Neuronal stem cell (in vitro differentiated cells): ENCODE data around the gene ASCC1.

Source experiments
- DNase-seq: peaks from one replicate; pipeline ENCODE4 v3.0.0-alpha.2; 2013; ENCODE audit warnings: low spot score
- H2AFZ ChIP-seq: one replicate; pipeline ENCODE4 v1.6.1; 2013; ENCODE audit warnings: mild to moderate bottlenecking, low read length, inconsistent platforms
- H2AK5ac ChIP-seq: 2 replicates; pipeline ENCODE4 v1.6.1; 2013; ENCODE audit warnings: low read depth, mild to moderate bottlenecking, inconsistent platforms, low read length, moderate library complexity, mixed read lengths
- H2BK120ac ChIP-seq: 2 replicates; pipeline ENCODE4 v1.6.1; 2013; ENCODE audit warnings: low read depth, mild to moderate bottlenecking, inconsistent platforms, low read length, moderate library complexity, mixed read lengths
- H2BK12ac ChIP-seq: one replicate; pipeline ENCODE4 v1.6.1; 2013; ENCODE audit warnings: low read length, inconsistent platforms
- H2BK15ac ChIP-seq: 2 replicates; pipeline ENCODE4 v1.6.1; 2013; ENCODE audit warnings: mild to moderate bottlenecking, low read length, inconsistent platforms, mixed read lengths
- H2BK5ac ChIP-seq: one replicate; pipeline ENCODE4 v1.6.1; 2013; ENCODE audit warnings: inconsistent platforms, mild to moderate bottlenecking, low read length, moderate library complexity
- H3K14ac ChIP-seq: one replicate; pipeline ENCODE4 v1.6.1; 2013; ENCODE audit warnings: low read length, inconsistent platforms
- H3K18ac ChIP-seq: 2 replicates; pipeline ENCODE4 v1.6.1; 2013; ENCODE audit warnings: low read length, inconsistent platforms
- H3K23ac ChIP-seq: 2 replicates; pipeline ENCODE4 v1.6.1; 2013; ENCODE audit warnings: low read depth, mild to moderate bottlenecking, mixed read lengths, low read length, inconsistent platforms; ENCODE audit not compliant: poor library complexity
- H3K27ac ChIP-seq: replicated peaks from 3 replicates; pipeline ENCODE4 v1.5.1; 2013; ENCODE audit warnings: low read length, inconsistent platforms
- H3K27me3 ChIP-seq, 3 experiments: 2 replicates each; pipeline ENCODE4 v1.6.1; 2013; ENCODE audit warnings: low read length in 3 of 3, mild to moderate bottlenecking in 2 of 3, inconsistent platforms in 1 of 3, low read depth in 1 of 3, mixed read lengths in 1 of 3, moderate library complexity in 1 of 3; ENCODE audit not compliant: control insufficient read depth in 3 of 3, insufficient read depth in 3 of 3
- H3K36me3 ChIP-seq, 2 donors: replicated peaks in 1 of 2; 2 replicates each; pipeline ENCODE4 v1.6.1; 2013; ENCODE audit warnings: low read length in 2 of 2; ENCODE audit not compliant: control insufficient read depth in 2 of 2, insufficient read depth in 2 of 2
- H3K4ac ChIP-seq: 2 replicates; pipeline ENCODE4 v1.6.1; 2013; ENCODE audit warnings: inconsistent platforms, mild to moderate bottlenecking, low read length, moderate library complexity
- H3K4me1 ChIP-seq, 2 donors: 1 replicate in 1 of 2; 2 replicates in 1 of 2; pipeline ENCODE4 v1.6.1; 2013; ENCODE audit warnings: low read length in 2 of 2, low read depth in 1 of 2; ENCODE audit not compliant: control insufficient read depth in 2 of 2, insufficient read depth in 1 of 2
- H3K4me2 ChIP-seq: one replicate; pipeline ENCODE4 v1.6.1; 2013; ENCODE audit warnings: mild to moderate bottlenecking, low read length, inconsistent platforms; ENCODE audit not compliant: insufficient read depth, poor library complexity, severe bottlenecking
- H3K4me3 ChIP-seq, 2 donors: 2 replicates each; pipeline ENCODE4 v1.5.1; 2013; ENCODE audit warnings: low read length in 2 of 2, mild to moderate bottlenecking in 2 of 2, inconsistent platforms in 1 of 2, moderate library complexity in 1 of 2
- H3K79me1 ChIP-seq: one replicate; pipeline ENCODE4 v1.6.1; 2013; ENCODE audit warnings: low read depth, mild to moderate bottlenecking, inconsistent platforms, low read length, moderate library complexity
- H3K9ac ChIP-seq: one replicate; pipeline ENCODE4 v1.6.1; 2013; ENCODE audit warnings: mild to moderate bottlenecking, low read depth, low read length, inconsistent platforms; ENCODE audit not compliant: poor library complexity
- H3K9me3 ChIP-seq, 2 donors: replicated peaks in 1 of 2; 2 replicates each; pipeline versions ENCODE3 to v1.6.1; 2013; ENCODE audit warnings: low read length in 2 of 2, mild to moderate bottlenecking in 2 of 2, inconsistent platforms in 1 of 2, low read depth in 1 of 2, mixed read lengths in 1 of 2, moderate library complexity in 1 of 2; ENCODE audit not compliant: control insufficient read depth in 2 of 2, insufficient read depth in 1 of 2
- H4K8ac ChIP-seq: one replicate; pipeline ENCODE4 v1.6.1; 2013; ENCODE audit warnings: low read depth, mild to moderate bottlenecking, inconsistent platforms, low read length, moderate library complexity
- H4K91ac ChIP-seq: one replicate; pipeline ENCODE4 v1.6.1; 2013; ENCODE audit warnings: low read length, low read depth, mild to moderate bottlenecking, inconsistent platforms; ENCODE audit not compliant: poor library complexity
- WGBS, 2 donors: extraction: QIAGEN DNeasy Blood & Tissue Kit; methylation state at CpG; one replicate each; pipeline ENCODE4 v1.1.7; 2013; ENCODE audit warnings: missing lambda C conversion rate in 2 of 2, mixed read lengths in 1 of 2; ENCODE audit not compliant: insufficient read length in 2 of 2, insufficient replicate concordance in 1 of 2; ENCODE audit errors: extremely low coverage in 2 of 2; 5-methylcytosine and 5-hydroxymethylcytosine counted together

Gene ASCC1

DNA sequence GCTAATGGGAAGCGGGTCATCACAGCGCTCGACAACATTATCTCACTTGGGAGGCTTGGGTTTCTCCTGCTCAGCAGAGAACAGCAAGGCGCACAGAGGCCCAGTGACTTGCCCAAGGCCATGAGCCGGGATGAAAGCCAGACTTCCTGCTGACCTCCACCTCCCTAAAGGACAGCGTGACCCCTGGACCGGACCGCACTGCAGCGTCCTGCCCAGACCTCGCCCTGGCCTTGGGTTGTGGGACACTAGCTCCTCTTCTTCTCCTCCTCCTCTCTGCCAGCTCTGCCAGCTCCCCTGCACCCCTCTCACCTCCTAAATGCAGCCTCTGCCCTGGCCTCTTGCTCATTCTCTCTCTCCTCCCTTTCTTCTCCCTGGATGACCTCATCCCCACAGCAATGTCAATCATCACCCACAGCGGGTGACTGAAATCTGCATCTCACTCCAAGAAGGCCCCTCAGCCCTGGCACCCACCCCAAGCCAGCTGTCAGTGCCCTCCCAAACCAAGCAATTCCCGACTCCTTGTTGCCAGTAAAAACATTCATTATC is 147.1 kb downstream of the ASCC1 start:
- Histone ChIP-seq H3K27me3 (peaks cover 0 to 5% (median 2%) of the 10 kb centered on the region in 3 experiments), H2BK12ac (peak overlapping the region; percentile 95), H2BK5ac (no peak overlapping the region), H3K36me3 (no peaks in the 10 kb centered on the region), H2AFZ (peak overlapping the region; percentile 3), H3K27ac (no peak overlapping the region), H3K4me1 (peaks cover 12 to 13% of the 10 kb centered on the region in 2 donors), H3K4ac (no peak overlapping the region), H2BK15ac (peak overlapping the region; percentile 88), H3K4me2 (no peak overlapping the region), H4K8ac (no peak overlapping the region), H3K79me1 (no peaks in the 10 kb centered on the region), H2BK120ac (no peak overlapping the region), H3K9me3 (peaks cover 0 to 6% of the 10 kb centered on the region in 2 donors), H4K91ac (no peak overlapping the region), H3K18ac (peak overlapping the region; percentile 75), H3K4me3 (no peak overlapping the region), H2AK5ac (peak overlapping the region; percentile 97), H3K14ac (peak overlapping the region; percentile 17), H3K23ac (peak overlapping the region; percentile 56), H3K9ac (peak overlapping the region; percentile 33)
- no peak for DNase-seq
- no CpG with 5 or more reads among the region's 12 CpGs for WGBS, 2 donors

- Histone ChIP-seq H3K4me2 (no peak overlapping the region), H3K18ac (peak overlapping the region; percentile 82), H3K27ac (no peak overlapping the region), H2BK12ac (peak overlapping the region; percentile 0), H2BK120ac (no peak overlapping the region), H3K4me1 (peaks cover 12 to 13% of the 10 kb centered on the region in 2 donors), H3K4me3 (no peak overlapping the region), H3K9me3 (peaks cover 0 to 6% of the 10 kb centered on the region in 2 donors), H3K4ac (no peak overlapping the region), H3K36me3 (no peaks in the 10 kb centered on the region), H2AFZ (peak overlapping the region; percentile 3), H2BK15ac (peak overlapping the region; percentile 90), H4K8ac (no peak overlapping the region), H3K23ac (peak overlapping the region; percentile 2), H4K91ac (no peak overlapping the region), H2AK5ac (peak overlapping the region; percentile 79), H3K9ac (no peak overlapping the region), H3K79me1 (no peaks in the 10 kb centered on the region), H2BK5ac (no peak overlapping the region), H3K27me3 (peaks cover 0 to 4% (median 2%) of the 10 kb centered on the region in 3 experiments), H3K14ac (no peak overlapping the region)
- no peak for DNase-seq
- no CpG with 5 or more reads among the region's 11 CpGs for WGBS, 2 donors
Measured at GRCh38 chr10:72068126-72068765, 147.8 kb downstream of the ASCC1 start.

- no peaks in the 10 kb centered on the region for H3K79me1 ChIP-seq
- no peak overlapping the region for H4K8ac ChIP-seq
- H3K23ac ChIP-seq: peak overlapping the region; percentile 2
- peak overlapping the region; percentile 79 for H2AK5ac ChIP-seq
- H3K4ac ChIP-seq: no peak overlapping the region
- no peak overlapping the region for H3K4me3 ChIP-seq
- H3K9ac ChIP-seq: peak overlapping the region; percentile 30
- peak overlapping the region; percentile 90 for H2BK15ac ChIP-seq
- H2BK120ac ChIP-seq: no peak overlapping the region
- no CpG with 5 or more reads among the region's 13 CpGs for WGBS, 2 donors
- peak overlapping the region; percentile 79 for H3K14ac ChIP-seq
- peaks cover 0 to 2% (median under 1%) of the 10 kb centered on the region in 3 experiments for H3K27me3 ChIP-seq
- DNase-seq: no peak
- H2AFZ ChIP-seq: no peak overlapping the region
- no peak overlapping the region for H3K4me2 ChIP-seq
- no peak overlapping the region for H4K91ac ChIP-seq
- H2BK12ac ChIP-seq: peak overlapping the region; percentile 73
- H3K9me3 ChIP-seq: peaks cover 0 to 6% of the 10 kb centered on the region in 2 donors
- H3K4me1 ChIP-seq: peaks cover 12 to 13% of the 10 kb centered on the region in 2 donors
- H3K36me3 ChIP-seq: no peaks in the 10 kb centered on the region
- no peak overlapping the region for H3K27ac ChIP-seq
- peak overlapping the region; percentile 92 for H3K18ac ChIP-seq
- H2BK5ac ChIP-seq: peak overlapping the region; percentile 33
Measured at GRCh38 chr10:72067463-72068125, 148.5 kb downstream of the ASCC1 start.
